Smooth muscle cell (in vitro differentiated cells): Measurements from ENCODE around the gene SYNPO. TPM values are rescaled to one million over a fixed set of nuclear protein-coding genes. Genes with fewer than 3 reads are reported as not detected.
A peak's percentile ranks its signal among the peaks of the same experiment; 100 is the strongest.

Source experiments
- DNase-seq: peaks from one replicate; lab custom pipeline; 2025; ENCODE audit not compliant: unreplicated experiment; lab: John Stamatoyannopoulos, UW
- H2AFZ ChIP-seq: fragments of 200-600 bp; sonication (generic); 2 replicates; pipeline ENCODE4 v1.6.0; 2016; ENCODE audit warnings: antibody characterized with exemption, low read depth, mild to moderate bottlenecking
- H3F3A ChIP-seq: fragments of 200-600 bp; sonication (generic); 2 replicates; pipeline ENCODE4 v1.6.0; 2017; ENCODE audit warnings: antibody characterized with exemption, low read depth
- H3K27ac ChIP-seq: fragments of 200-600 bp; sonication (generic); 2 replicates; pipeline ENCODE4 v1.5.1; 2016; ENCODE audit warnings: low read depth, mild to moderate bottlenecking
- H3K27me3 ChIP-seq: fragments of 200-600 bp; sonication (generic); 2 replicates; pipeline ENCODE4 v1.6.1; 2016; ENCODE audit warnings: low read depth, mild to moderate bottlenecking
- H3K36me3 ChIP-seq: fragments of 200-600 bp; sonication (generic); 2 replicates; pipeline ENCODE4 v1.5.1; 2016; ENCODE audit warnings: low read depth
- H3K4me1 ChIP-seq: fragments of 200-600 bp; sonication (generic); 2 replicates; pipeline ENCODE4 v1.5.1; 2016; ENCODE audit warnings: low read depth
- H3K4me2 ChIP-seq: fragments of 200-600 bp; sonication (generic); 2 replicates; pipeline ENCODE4 v1.6.0; 2016; ENCODE audit warnings: mild to moderate bottlenecking
- H3K4me3 ChIP-seq: fragments of 200-600 bp; sonication (generic); 2 replicates; pipeline ENCODE4 v1.5.1; 2016; ENCODE audit warnings: mild to moderate bottlenecking
- H3K79me2 ChIP-seq: fragments of 200-600 bp; sonication (generic); 2 replicates; pipeline ENCODE4 v1.6.0; 2016; ENCODE audit warnings: low read depth, mild to moderate bottlenecking
- H3K9ac ChIP-seq: fragments of 200-600 bp; sonication (generic); 2 replicates; pipeline ENCODE4 v1.6.0; 2016; ENCODE audit warnings: low read depth
- H3K9me3 ChIP-seq: fragments of 200-600 bp; sonication (generic); replicated peaks from 2 replicates; pipeline ENCODE4 v1.5.1; 2016; ENCODE audit warnings: low read depth
- H4K20me1 ChIP-seq: fragments of 200-600 bp; sonication (generic); 2 replicates; pipeline ENCODE4 v1.6.0; 2016; ENCODE audit warnings: low read depth
- CTCF ChIP-seq: fragments of 200-600 bp; sonication (generic); IDR thresholded peaks from 2 replicates; pipeline ENCODE4 v1.5.1; 2017; ENCODE audit warnings: borderline replicate concordance, mild to moderate bottlenecking, antibody characterized with exemption; ENCODE audit not compliant: insufficient read depth, poor library complexity, severe bottlenecking
- WGBS: methylation state at CpG from one replicate; pipeline ENCODE4 v1.1.7; 2016; ENCODE audit warnings: low lambda C conversion rate; 5-methylcytosine and 5-hydroxymethylcytosine counted together
- polyA plus RNA-seq: library from polyadenylated mRNA; unstranded; fragments of >200 nt; fragmentation: Nextera tagmentation; extraction: Ambion mirVana; gene quantifications from 2 replicates; pipeline ENCODE4 v1.2.1, GENCODE V29; 2016
- total RNA-seq: library from RNA; depleted of rRNA; stranded (reverse); fragments of >200 nt; gene quantifications from 2 replicates; pipeline ENCODE4 v1.2.3, GENCODE V29; 2014

The SYNPO gene
- total and polyA plus RNA-seq, 2 experiments from 2014 or later: 34.2 to 46.4 TPM

GRCh38 chr5:150700594-150701377 lies 60.3 kb downstream of the SYNPO start, which contains the start of gene RBM22:
RBM22 (minus strand) TSS chr5:150701062; CDS start chr5:150700985, 77 bp downstream.
- Histone ChIP-seq H3K4me2 (peak within 1 kb of the TSS; percentile 91), H3F3A (no peaks in the 10 kb centered on the region), H3K27me3 (no peaks in the 10 kb centered on the region), H3K4me3 (peak within 1 kb of the TSS; percentile 85), H3K79me2 (peaks cover 30% of the 10 kb centered on the region), H4K20me1 (peaks cover 14% of the 10 kb centered on the region), H3K9me3 (no peaks in the 10 kb centered on the region), H3K27ac (peak within 1 kb of the TSS; percentile 75), H3K4me1 (peaks cover 12% of the 10 kb centered on the region), H3K9ac (peak within 1 kb of the TSS; percentile 85), H2AFZ (peak within 1 kb of the TSS; percentile 71), H3K36me3 (peaks cover 24% of the 10 kb centered on the region)
- peak; percentile 57 for TF ChIP-seq CTCF
- peak; percentile 54 for DNase-seq
- under 1% methylated on average over 44 of the region's 59 CpGs for WGBS

- no peaks in the 10 kb centered on the region for H3K9me3 ChIP-seq
- DNase-seq: no peak
- no peak overlapping the region for H3K4me3 ChIP-seq
- H3F3A ChIP-seq: no peaks in the 10 kb centered on the region
- H3K4me1 ChIP-seq: peaks cover 12% of the 10 kb centered on the region
- H3K27ac ChIP-seq: no peak overlapping the region
- H4K20me1 ChIP-seq: peaks cover 14% of the 10 kb centered on the region
- TF ChIP-seq CTCF: no peak
- H3K9ac ChIP-seq: no peak overlapping the region
- no peak overlapping the region for H3K4me2 ChIP-seq
- H3K27me3 ChIP-seq: no peaks in the 10 kb centered on the region
- no peak overlapping the region for H2AFZ ChIP-seq
- WGBS: 92% methylated on average over 3 of the region's 3 CpGs
- peaks cover 4% of the 10 kb centered on the region for H3K36me3 ChIP-seq
- H3K79me2 ChIP-seq: peaks cover 21% of the 10 kb centered on the region
These were observed 63.3 kb downstream of the SYNPO start for GRCh38 chr5:150703762-150704161.

- no peak overlapping the region for H3K9ac ChIP-seq
- no peaks in the 10 kb centered on the region for H3K4me1 ChIP-seq
- H4K20me1 ChIP-seq: no peaks in the 10 kb centered on the region
- no peak overlapping the region for H3K4me2 ChIP-seq
- no peaks in the 10 kb centered on the region for H3K79me2 ChIP-seq
- 94% methylated on average over 4 of the region's 4 CpGs for WGBS
- peaks cover 18% of the 10 kb centered on the region for H3K36me3 ChIP-seq
- H3K9me3 ChIP-seq: no peaks in the 10 kb centered on the region
- no peak overlapping the region for H3K4me3 ChIP-seq
- H3F3A ChIP-seq: no peaks in the 10 kb centered on the region
- H3K27ac ChIP-seq: no peak overlapping the region
- H3K27me3 ChIP-seq: no peaks in the 10 kb centered on the region
- H2AFZ ChIP-seq: no peak overlapping the region
- TF ChIP-seq CTCF: no peak
- DNase-seq: no peak
These were observed 66.4 kb downstream of the SYNPO start for GRCh38 chr5:150706776-150707390.

Other genes starting within 250 kb of the SYNPO start
- 0.90 and 2.7 TPM in 2 replicates for gene CD74, start 227.8 kb upstream of the SYNPO start, total RNA-seq
- 3.9 and 9.3 TPM in 2 replicates for gene CD74, start 227.8 kb upstream of the SYNPO start, polyA plus RNA-seq
- 2,252 and 2,349 TPM in 2 replicates for gene RPS14, start 190.9 kb upstream of the SYNPO start, total RNA-seq
- gene RPS14, start 190.9 kb upstream of the SYNPO start, polyA plus RNA-seq: 1,004 and 1,045 TPM in 2 replicates
- gene NDST1, start 132.5 kb upstream of the SYNPO start, total RNA-seq: 53.0 and 64.6 TPM in 2 replicates
- 32.4 and 42.1 TPM in 2 replicates for gene NDST1, start 132.5 kb upstream of the SYNPO start, polyA plus RNA-seq
- gene MYOZ3, start 20.6 kb downstream of the SYNPO start, total RNA-seq: 6.4 and 8.2 TPM in 2 replicates
- 7.9 and 12.2 TPM in 2 replicates for gene MYOZ3, start 20.6 kb downstream of the SYNPO start, polyA plus RNA-seq
- gene RBM22, start 60.4 kb downstream of the SYNPO start, total RNA-seq: 64.0 and 66.6 TPM in 2 replicates
- 48.6 and 62.9 TPM in 2 replicates for gene RBM22, start 60.4 kb downstream of the SYNPO start, polyA plus RNA-seq
- gene DCTN4, start 118.4 kb downstream of the SYNPO start, total RNA-seq: 77.7 and 87.6 TPM in 2 replicates
- 35.2 and 38.7 TPM in 2 replicates for gene DCTN4, start 118.4 kb downstream of the SYNPO start, polyA plus RNA-seq
- gene SMIM3, start 138.1 kb downstream of the SYNPO start, total RNA-seq: 178 and 190 TPM in 2 replicates
- 218 and 261 TPM in 2 replicates for gene SMIM3, start 138.1 kb downstream of the SYNPO start, polyA plus RNA-seq
- 0.13 TPM in 1 of 2 replicates, not detected in the other for gene IRGM, start 205.9 kb downstream of the SYNPO start, total RNA-seq
- gene IRGM, start 205.9 kb downstream of the SYNPO start, polyA plus RNA-seq: 0.67 TPM in 1 of 2 replicates, not detected in the other